HepG2 (cell line): Measurements from ENCODE around the gene PCSK6. TPM values are rescaled to one million over a fixed set of nuclear protein-coding genes. Genes with fewer than 3 reads are reported as not detected.
A peak's percentile ranks its signal among the peaks of the same experiment; 100 is the strongest.

Experiments used
- ATAC-seq: fragments of 200-7000 bp; cut with Tn5 transposase; 3 replicates; pipeline ENCODE4 v1.9.1; 2020; ENCODE audit warnings: mild to moderate bottlenecking, moderate library complexity
- BruUV-seq: library from RNA; stranded (reverse); fragments of 400-500 nt; replicated peaks from 2 replicates; lab custom pipeline; 2021; lab: Mats Ljungman, UMichigan
- CTCF ChIA-PET: fragments of 300-600 bp; formaldehyde crosslinking; extraction: SDS; loops from one replicate; lab custom pipeline; 2021; ENCODE audit warnings: low total read pairs, inconsistent platforms, low intra/inter-chr PET ratio; lab: Yijun Ruan, JAX
- POLR2A ChIA-PET: fragments of 350-600 bp; sonication (Branson Sonifier 250); formaldehyde crosslinking; loops from one replicate; lab custom pipeline; 2020; ENCODE audit warnings: antibody characterized with exemption, inconsistent platforms; lab: Yijun Ruan, JAX
- DNase-seq: peaks from one replicate; pipeline ENCODE4 v3.0.0-alpha.2; 2015; ENCODE audit warnings: low spot score
- FAIRE-seq: peaks from 3 replicates; lab custom pipeline; 2011; peaks lifted over from hg19 to GRCh38; lab: Jason Lieb, UNC
- H2AFZ ChIP-seq: one replicate; pipeline ENCODE4 v1.6.1; 2011; ENCODE audit warnings: low read length, inconsistent platforms
- H3K27ac ChIP-seq: fragments of 300-600 bp; 3 replicates; pipeline ENCODE4 v1.8.0; 2011; ENCODE audit warnings: mixed run types, mild to moderate bottlenecking, mixed read lengths, low read length, inconsistent platforms; ENCODE audit not compliant: insufficient read depth; ENCODE audit errors: extremely low read length
- H3K27me3 ChIP-seq, 2 experiments: fragments of 200-600 bp in 1 of 2; 2 replicates in 1 of 2; 3 replicates in 1 of 2; pipeline versions ENCODE4 v1.6.0 to v1.8.0; 2011; ENCODE audit warnings: low read length in 2 of 2, mild to moderate bottlenecking in 2 of 2, moderate library complexity in 2 of 2, inconsistent platforms in 1 of 2; ENCODE audit not compliant: insufficient read depth in 2 of 2, control insufficient read depth in 1 of 2
- H3K36me3 ChIP-seq, 2 experiments: fragments of 200-600 bp in 1 of 2; replicated peaks in 1 of 2; 2 replicates in 1 of 2; 3 replicates in 1 of 2; pipeline versions ENCODE4 v1.5.1 to v1.8.0; 2011; ENCODE audit warnings: low read length in 2 of 2, inconsistent platforms in 1 of 2; ENCODE audit not compliant: insufficient read depth in 2 of 2, control insufficient read depth in 1 of 2
- H3K4me1 ChIP-seq: 2 replicates; pipeline ENCODE4 v1.5.1; 2012; ENCODE audit warnings: low read length, inconsistent platforms; ENCODE audit not compliant: insufficient read depth
- H3K4me2 ChIP-seq: 2 replicates; pipeline ENCODE4 v1.6.0; 2011; ENCODE audit warnings: low read depth, low read length, inconsistent platforms
- H3K4me3 ChIP-seq, 3 experiments: fragments of 200-600 bp in 1 of 3; sonication (generic), shearing (Covaris generic) in 1 of 3; replicated peaks in 1 of 3; 2 replicates each; pipeline ENCODE4 v1.5.1; 2011 to 2016; ENCODE audit warnings: low read length in 3 of 3, inconsistent platforms in 2 of 3, low read depth in 2 of 3, mild to moderate bottlenecking in 2 of 3, control low read depth in 1 of 3, mixed read lengths in 1 of 3; ENCODE audit not compliant: insufficient read depth in 1 of 3
- H3K79me2 ChIP-seq: one replicate; pipeline ENCODE4 v1.6.1; 2011; ENCODE audit warnings: low read length, inconsistent platforms; ENCODE audit not compliant: insufficient read depth
- H3K9ac ChIP-seq: 2 replicates; pipeline ENCODE4 v1.6.0; 2011; ENCODE audit warnings: mild to moderate bottlenecking, low read depth, low read length, inconsistent platforms; ENCODE audit not compliant: insufficient read depth
- H3K9me3 ChIP-seq: 2 replicates; pipeline ENCODE4 v1.5.1; 2012; ENCODE audit warnings: mild to moderate bottlenecking, low read length
- H4K20me1 ChIP-seq: 2 replicates; pipeline ENCODE4 v1.6.0; 2011; ENCODE audit warnings: inconsistent platforms, mild to moderate bottlenecking, low read length, moderate library complexity; ENCODE audit not compliant: insufficient read depth
- FOSL2 ChIP-seq: sonication (generic); formaldehyde crosslinking; IDR thresholded peaks from 2 replicates; pipeline ENCODE4 v1.4.0; 2020; ENCODE audit warnings: missing genetic modification reagents
- FOXP1 ChIP-seq, 2 experiments: fragments of 450-650 bp in 1 of 2; IDR thresholded peaks; 2 replicates each; pipeline ENCODE4 v1.6.1; 2017 to 2018; ENCODE audit warnings: antibody characterized with exemption in 1 of 2
- HDAC1 ChIP-seq: sonication (generic); formaldehyde crosslinking; IDR thresholded peaks from 2 replicates; pipeline ENCODE4 v1.5.1; 2020; ENCODE audit warnings: mild to moderate bottlenecking, missing genetic modification reagents
- HOXA3 ChIP-seq: sonication (generic); formaldehyde crosslinking; IDR thresholded peaks from 2 replicates; pipeline ENCODE4 v1.5.0; 2020; ENCODE audit warnings: missing genetic modification reagents
- SOX5 ChIP-seq: IDR thresholded peaks from 2 replicates; pipeline ENCODE4 v1.6.1; 2016; ENCODE audit warnings: borderline replicate concordance
- ZBTB7B ChIP-seq: sonication (generic); formaldehyde crosslinking; IDR thresholded peaks from 2 replicates; pipeline ENCODE4 v1.4.0; 2020; ENCODE audit warnings: missing genetic modification reagents
- ZNF530 ChIP-seq: sonication (generic); formaldehyde crosslinking; IDR thresholded peaks from 2 replicates; pipeline ENCODE4 v1.5.0; 2020; ENCODE audit warnings: low read depth, mild to moderate bottlenecking, missing genetic modification reagents
- ZNF646 ChIP-seq: sonication (generic); formaldehyde crosslinking; IDR thresholded peaks from 2 replicates; pipeline ENCODE4 v1.9.0; 2021; ENCODE audit warnings: mild to moderate bottlenecking, missing genetic modification reagents
- ZNF703 ChIP-seq: sonication (generic); formaldehyde crosslinking; IDR thresholded peaks from 2 replicates; pipeline ENCODE4 v1.5.1; 2020; ENCODE audit warnings: missing genetic modification reagents, mild to moderate bottlenecking, moderate library complexity, borderline replicate concordance
- WGBS: methylation state at CpG from one replicate; pipeline ENCODE4 v1.1.6; 2017; ENCODE audit warnings: low lambda C conversion rate; 5-methylcytosine and 5-hydroxymethylcytosine counted together
- in situ Hi-C: cut with HindIII; loops from 2 replicates; pipeline ENCODE4 v1.10.0; 2017; ENCODE audit warnings: low pct_unique_long_range_greater_than_20kb; ENCODE audit not compliant: extremely low pct_ligation_motif_present
- intact Hi-C: fragments of 100-400 bp; cut with micrococcal nuclease; formaldehyde crosslinking; loops from one replicate; pipeline ENCODE4 v1.10.0; 2022; ENCODE audit not compliant: unreplicated experiment
- polyA plus RNA-seq, 8 experiments: library from polyadenylated mRNA; depleted of rRNA in 3 of 8; stranded (reverse) in 7 of 8; unstranded in 1 of 8; fragments of >200 nt; fragmentation: Illumina TruSeq in 4 of 8; extraction: Trizol in 4 of 8; gene quantifications; 2 replicates each; pipeline versions ENCODE4 v1.2.1 to v1.2.3, GENCODE V29; 2011 to 2016; ENCODE audit warnings: low read depth in 4 of 8, missing spikeins in 1 of 8, mixed read lengths in 1 of 8; ENCODE audit not compliant: insufficient read depth in 1 of 8
- total RNA-seq, 5 experiments: library from RNA; depleted of rRNA; stranded (reverse); fragments of >200 nt; fragmentation: Illumina TruSeq; extraction: Trizol; gene quantifications; 2 replicates each; pipeline ENCODE4 v1.2.3, GENCODE V29; 2016; ENCODE audit warnings: low read depth in 1 of 5

Gene PCSK6
- total and polyA plus RNA-seq, 2 of the 13 experiments (the other 11 are each of a cell fraction or from before 2014, with no cell fraction given): 56.5 to 155 TPM

- peak; percentile 74 for TF ChIP-seq ZNF646 (CRISPR knock-in tag)
- TF ChIP-seq FOXP1 (IDR thresholded peaks at IDR 0.05): no peak
- peak; percentile 33; the same call in 1 of the 2 replicates for TF ChIP-seq FOXP1 (CRISPR knock-in tag; IDR thresholded peaks at IDR 0.05)
- TF ChIP-seq FOSL2 (CRISPR knock-in tag): peak; percentile 79
Observed at GRCh38 chr15:101255615-101256241, 233.8 kb downstream of the PCSK6 start (continued).

- no peaks in the 10 kb centered on the region for H3K36me3 ChIP-seq
- H3K27ac ChIP-seq: no peak overlapping the region
- H3K4me3 ChIP-seq: no peak overlapping the region
- H3K4me2 ChIP-seq: no peak overlapping the region
- ChIA-PET POLR2A (interaction anchor here (1.4 kb wide), 1 partner anchor 11 kb away, joined by 4 read pairs; no protein-coding TSS in a partner anchor), CTCF (no interaction called here)
- no peak overlapping the region for H3K9ac ChIP-seq
- H4K20me1 ChIP-seq: peaks cover 9% of the 10 kb centered on the region
- H3K27me3 ChIP-seq: peaks cover 0 to 4% of the 10 kb centered on the region in 2 experiments; a peak in 1 of 5 replicates
- no peak for TF ChIP-seq ZNF530
- no peak for TF ChIP-seq ZNF703 (CRISPR knock-in tag)
- no peak for TF ChIP-seq HDAC1 (CRISPR knock-in tag)
- no peak for TF ChIP-seq SOX5 (CRISPR knock-in tag)
- no peak for TF ChIP-seq ZBTB7B (CRISPR knock-in tag)
- no peak for TF ChIP-seq HOXA3 (CRISPR knock-in tag)
- no peak for ATAC-seq
- BruUV-seq: no TSS peak
- 55% methylated on average over 5 of the region's 5 CpGs for WGBS
- H2AFZ ChIP-seq: no peak overlapping the region
- in situ Hi-C loops: loop anchor here (5.0 to 25.0 kb wide), 4 partner anchors 170 to 593 kb away; partner anchors contain the start of gene LRRK1
- H3K9me3 ChIP-seq: no peaks in the 10 kb centered on the region
- DNase-seq: no peak
- intact Hi-C loops: loop anchor here (10.0 kb wide), 2 partner anchors 130 to 340 kb away; partner anchors contain the start of gene LRRK1
- FAIRE-seq: no peak
- H3K4me1 ChIP-seq: peaks cover 49% of the 10 kb centered on the region
- H3K79me2 ChIP-seq: peaks cover 10% of the 10 kb centered on the region
Observed at GRCh38 chr15:101255051-101255395, 234.5 kb downstream of the PCSK6 start.
